NCI-H1694 treated with DMSO at 0.1 percent for 48 hours (cell line): ENCODE measurements around the gene OTOA.
"Not testable (repeated sequence)": the region's sequence is repeated elsewhere in the genome, so short reads cannot be mapped to it uniquely, and the experiment has no call there.

Source experiments
- DNase-seq: peaks from one replicate; lab custom pipeline; 2025; lab: John Stamatoyannopoulos, UW

OTOA gene

DNA sequence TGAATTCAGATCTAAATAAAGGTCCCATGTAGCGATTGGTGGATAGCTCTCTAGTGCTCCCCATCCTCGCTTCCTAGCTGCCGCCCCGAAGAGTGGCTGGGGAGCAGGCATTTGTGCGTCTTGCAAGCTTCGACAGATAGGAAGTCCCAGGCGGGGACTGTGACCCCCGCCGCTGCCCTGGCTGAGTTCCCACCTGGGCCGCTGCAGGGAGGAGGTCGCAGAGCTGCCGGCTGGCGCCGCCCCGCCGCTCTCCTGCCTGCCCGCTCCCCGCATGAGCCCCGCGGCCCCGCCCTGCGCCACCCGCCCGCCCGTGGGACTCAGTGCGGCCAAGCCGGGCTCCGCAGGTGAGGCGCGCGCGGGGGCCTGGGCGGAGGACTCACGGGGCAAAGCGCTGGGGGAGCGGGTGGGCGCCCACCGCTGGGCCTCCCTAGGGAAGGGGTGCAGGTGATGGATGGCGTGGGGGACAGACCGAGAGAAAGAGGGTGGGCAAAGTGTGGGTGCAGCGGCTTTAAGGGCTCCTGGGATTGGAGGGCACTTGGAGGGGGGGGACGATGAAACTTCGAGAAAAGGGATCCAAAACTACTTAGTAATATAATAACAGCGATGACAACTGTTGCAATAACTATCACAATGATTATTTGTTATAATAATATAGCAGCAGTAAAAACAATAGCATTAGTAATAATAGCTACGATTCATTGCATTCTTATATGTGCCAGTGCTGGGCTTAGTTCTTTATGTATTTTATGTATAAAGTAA lies at the start of gene OTOA:
Gene OTOA (plus strand): TSS at position 80 of the 759 bp plus-strand sequence. CDS start 14,547 bp downstream, outside the sequence.
- no peak for DNase-seq

DNA sequence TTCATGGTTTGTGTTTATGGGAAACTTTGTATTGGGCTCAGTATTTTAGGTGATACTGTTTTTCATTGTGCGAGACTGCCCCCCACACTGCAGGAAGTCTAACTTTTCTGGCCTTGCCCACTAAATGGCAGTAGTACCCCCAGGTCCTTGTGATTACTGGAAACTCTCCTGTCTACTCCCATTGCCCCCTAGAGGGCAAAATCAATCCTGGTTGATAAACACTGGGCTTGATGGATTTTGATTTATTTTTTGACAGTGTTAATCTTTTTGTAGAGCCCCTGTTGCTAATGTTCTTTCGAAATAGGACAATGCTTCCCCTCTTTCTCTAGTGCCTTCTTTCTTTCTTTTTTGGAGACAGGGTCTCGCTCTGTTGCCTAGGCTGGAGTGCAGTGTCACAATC lies 48.9 kb upstream of the OTOA start:
- no peak for DNase-seq

GRCh38 chr16:21617607-21618006 lies 46.2 kb upstream of the OTOA start:
- no peak for DNase-seq

DNA sequence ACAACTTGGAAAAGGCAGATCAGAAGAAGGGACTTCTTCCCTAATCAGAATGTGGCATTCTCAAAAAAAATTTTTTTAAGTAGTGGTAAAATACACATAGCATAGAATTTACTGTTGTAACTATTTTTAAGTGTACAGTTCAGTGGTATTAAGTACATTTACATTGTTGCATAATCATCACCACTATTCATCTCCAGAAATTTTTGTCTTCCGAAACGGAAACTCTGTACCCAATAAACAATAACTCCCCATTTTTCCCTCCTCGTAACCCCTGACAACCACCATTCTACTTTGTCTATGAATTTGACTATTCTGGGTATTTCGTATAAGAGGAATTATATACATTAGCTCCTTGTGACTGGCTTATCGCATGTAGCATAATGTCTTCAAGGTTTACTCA lies 45.5 kb upstream of the OTOA start:
- DNase-seq, result no peak

DNA sequence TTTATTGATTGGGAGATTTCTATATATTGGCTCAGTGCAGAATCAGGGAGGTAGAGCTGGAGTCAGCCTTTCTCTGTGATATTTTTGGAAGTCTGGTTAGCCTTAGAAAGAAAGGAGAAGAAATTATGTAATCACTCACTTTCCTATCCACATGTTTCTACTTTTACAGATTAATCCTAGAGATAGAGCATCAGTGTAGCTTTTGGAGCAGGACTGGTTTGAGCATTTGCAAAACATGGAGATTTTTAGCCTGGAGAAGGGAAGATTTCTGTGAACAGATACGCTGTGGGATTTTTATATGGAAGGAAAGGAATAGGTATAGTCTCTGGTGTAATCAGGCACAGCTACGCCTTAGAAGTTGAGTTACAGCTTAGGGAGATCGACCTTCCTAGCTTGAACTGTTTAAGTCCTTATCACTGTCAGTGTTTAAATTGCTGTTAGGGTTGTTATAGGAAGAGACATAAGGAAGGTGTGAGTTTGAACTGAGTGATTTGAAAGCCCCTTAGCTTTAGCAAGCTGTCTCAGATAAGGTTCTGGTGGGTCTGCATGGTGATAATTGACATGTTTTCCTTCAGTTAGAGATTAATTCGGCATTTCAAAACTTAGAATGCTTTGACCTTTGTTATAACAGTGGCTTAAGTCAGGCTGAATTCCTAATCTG lies 43.9 kb upstream of the OTOA start:
- no peak for DNase-seq

GRCh38 chr16:21620592-21620991 lies 43.2 kb upstream of the OTOA start:
- DNase-seq, result no peak

DNA sequence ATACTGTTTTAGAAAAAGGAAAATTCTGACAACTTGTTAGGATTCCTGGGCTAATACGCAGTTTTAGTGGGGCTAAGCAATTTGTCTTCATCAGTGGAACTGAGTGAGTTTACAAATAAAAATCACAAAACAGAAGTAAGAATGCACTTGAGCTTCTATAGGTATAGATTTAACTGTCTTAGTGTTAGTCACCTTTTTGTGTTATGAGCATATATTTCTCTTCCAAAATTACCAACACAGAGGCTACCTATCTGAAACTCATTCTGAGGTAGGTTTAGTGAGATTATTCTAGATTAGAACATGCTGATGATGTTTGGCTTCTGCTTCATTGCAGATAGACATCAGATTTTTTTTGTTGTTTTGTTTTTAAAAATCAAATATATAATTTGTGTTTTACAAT lies 41.2 kb upstream of the OTOA start:
- no peak for DNase-seq

DNA sequence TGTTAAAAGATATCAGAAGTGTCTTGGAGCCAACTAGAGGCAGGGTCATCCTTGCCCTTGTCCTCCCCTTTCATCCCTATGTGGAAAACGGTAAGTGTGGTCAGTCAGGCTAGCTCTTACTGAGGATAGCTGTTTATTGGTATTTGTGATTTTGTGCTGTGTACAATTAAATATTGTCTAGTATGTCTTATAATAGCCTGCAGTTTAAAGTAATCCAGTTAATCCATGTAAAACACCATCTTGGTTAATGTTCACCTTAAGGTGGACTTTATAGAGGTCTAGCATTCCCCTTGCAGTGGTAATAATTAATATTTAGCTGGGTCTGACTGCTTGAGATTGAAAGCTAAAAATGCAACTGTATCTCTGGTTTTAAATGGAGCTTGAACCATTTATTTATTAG lies 38.7 kb upstream of the OTOA start:
- DNase-seq, result no peak

DNA sequence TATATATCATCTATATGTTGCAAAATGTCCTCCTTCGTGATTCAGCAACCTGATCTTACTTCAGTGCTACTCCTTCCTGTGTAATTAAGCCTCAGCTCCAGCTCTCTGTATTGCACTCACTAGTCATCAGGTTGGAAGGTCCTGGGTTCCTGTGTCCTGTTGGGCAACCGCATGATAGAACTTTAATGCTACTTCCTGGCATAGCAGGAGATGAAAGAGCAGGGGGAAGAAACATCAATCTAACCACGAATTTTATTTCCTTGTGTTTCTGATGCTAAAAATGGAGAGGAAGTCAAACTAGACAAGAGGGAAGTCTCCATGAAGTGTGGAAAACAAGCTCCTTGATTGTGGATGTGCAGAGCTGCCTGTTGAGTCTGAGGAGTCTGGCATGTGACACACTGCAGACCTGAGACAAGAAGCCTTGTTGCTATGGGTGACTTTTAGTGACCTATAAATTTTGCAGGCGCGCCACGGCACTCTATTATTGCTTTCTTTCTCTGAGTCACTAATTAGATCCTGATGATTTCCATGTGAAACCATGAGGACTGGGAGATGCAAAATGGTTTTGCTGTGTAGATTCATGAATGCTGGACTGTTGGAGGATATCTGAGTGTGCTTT lies 37.0 kb upstream of the OTOA start:
- no peak for DNase-seq

- DNase-seq, result no peak
Measured at GRCh38 chr16:21628121-21628726, 35.5 kb upstream of the OTOA start.

GRCh38 chr16:21628772-21629171 lies 35.0 kb upstream of the OTOA start:
- DNase-seq, result no peak

DNA sequence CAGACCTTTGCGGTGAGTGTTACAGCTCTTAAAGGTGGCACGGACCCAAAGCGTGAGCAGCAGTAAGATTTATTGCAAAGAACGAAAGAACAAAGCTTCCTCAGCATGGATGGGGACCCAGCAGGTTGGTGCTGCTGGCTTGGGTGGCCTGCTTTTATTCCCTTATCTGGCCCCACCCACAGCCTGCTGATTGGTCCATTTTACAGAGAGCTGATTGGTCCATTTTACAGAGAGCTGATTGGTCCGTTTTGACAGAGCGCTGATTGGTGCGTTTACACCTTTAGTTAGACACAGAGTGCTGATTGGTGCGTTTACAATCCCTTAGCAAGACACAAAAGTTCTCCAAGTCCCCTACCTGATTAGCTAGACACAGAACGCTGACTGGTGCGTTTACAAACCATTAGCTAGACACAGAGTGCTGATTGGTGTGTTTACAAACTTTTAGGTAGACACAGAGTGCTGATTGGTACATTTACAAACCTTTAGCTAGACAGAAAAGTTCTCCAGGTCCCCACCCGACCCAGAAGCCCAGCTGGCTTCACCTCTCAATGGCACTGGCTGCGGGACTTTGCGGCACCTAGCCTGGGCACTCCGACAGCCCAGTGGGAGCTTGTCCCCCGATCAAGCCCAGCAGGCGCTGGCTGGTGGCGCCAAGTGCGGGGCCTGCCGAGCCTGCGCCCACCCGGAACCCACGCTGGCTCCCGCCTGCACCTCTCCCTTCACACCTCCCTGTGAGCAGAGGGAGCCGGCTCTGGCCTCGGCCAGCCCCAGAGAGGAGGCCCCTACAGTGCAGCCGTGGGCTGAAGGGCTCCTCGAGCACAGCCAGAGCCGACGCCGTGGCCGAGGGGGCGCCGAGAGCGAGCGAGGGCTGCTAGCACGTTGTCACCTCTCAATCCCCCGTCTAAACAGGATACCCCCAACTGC lies 33.9 kb upstream of the OTOA start:
- not testable (repeated sequence) for DNase-seq

- DNase-seq, result not testable (repeated sequence)
Measured at GRCh38 chr16:21630866-21631265, 32.9 kb upstream of the OTOA start.

- DNase-seq, result not testable (repeated sequence)
Measured at GRCh38 chr16:21631376-21631775, 32.4 kb upstream of the OTOA start.

DNA sequence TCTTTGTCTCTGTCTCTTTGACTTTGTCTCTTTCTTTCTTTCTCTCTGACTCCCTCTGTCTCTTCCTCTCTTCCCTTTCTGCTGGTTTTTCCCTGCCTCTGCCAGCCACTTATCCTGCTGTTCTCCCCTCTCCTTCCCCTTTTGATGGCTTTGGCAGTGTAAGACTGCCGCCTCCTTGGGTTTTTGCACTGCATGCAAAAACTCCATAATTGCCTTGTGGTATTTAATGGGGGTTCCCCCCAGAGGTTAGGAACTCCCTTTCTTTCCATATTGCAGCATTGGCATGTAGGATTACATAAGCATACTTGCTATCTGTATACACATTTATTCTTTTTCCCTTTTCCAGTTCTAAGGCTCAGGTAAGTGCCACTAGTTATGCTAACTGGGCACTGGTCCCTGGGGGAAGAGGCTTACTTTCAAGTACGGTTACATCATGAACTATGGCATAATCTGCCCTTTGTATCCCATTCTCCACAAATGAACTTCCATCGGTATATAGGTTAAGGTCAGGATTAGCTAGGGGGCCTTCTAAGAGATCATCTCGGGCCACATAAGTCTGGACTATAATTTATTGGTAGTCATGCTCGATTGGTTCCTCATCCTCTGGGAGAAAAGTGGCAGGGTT lies 31.7 kb upstream of the OTOA start:
- not testable (repeated sequence) for DNase-seq

DNA sequence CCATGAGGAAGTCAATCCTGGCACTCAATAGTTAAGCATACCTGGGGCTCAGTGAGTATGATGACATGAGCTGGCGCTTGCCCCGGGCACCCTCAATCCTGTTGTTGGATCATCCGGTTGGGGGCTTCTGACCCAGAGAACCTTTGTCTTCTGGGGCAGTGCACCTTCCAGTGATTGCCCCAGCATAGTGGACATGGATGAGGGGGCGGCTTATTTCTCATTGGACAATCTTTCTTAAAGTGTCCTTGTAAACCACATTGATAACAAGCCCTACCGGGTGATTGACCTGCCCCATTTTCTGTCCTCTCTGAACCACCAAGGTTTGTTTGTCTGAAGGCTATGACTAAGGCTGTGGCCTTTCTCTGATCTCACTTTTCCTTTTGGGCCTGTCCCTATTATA lies 29.6 kb upstream of the OTOA start:
- no peak for DNase-seq

DNA sequence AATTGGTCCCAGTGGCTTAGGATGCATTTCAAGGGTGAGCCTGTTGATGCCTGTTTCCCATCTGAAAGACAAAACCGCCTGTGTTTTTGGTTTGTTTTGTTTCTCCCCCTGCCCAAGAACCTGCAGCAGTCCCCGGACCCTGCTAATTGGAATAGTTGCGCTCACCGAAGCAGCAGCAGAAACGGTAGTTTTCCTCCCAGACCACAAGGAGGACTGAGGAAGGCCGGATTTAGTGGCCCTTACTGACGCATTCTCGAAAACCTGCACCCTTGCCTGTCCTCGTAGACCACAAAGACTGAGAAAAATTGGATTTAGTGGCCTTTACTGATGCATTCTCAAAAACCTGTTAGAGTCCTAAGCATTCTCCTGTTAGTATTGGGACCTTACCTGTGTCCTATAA lies 28.1 kb upstream of the OTOA start:
- not testable (repeated sequence) for DNase-seq

- no peak for DNase-seq
Measured at GRCh38 chr16:21637032-21637968, 26.5 kb upstream of the OTOA start.

DNA sequence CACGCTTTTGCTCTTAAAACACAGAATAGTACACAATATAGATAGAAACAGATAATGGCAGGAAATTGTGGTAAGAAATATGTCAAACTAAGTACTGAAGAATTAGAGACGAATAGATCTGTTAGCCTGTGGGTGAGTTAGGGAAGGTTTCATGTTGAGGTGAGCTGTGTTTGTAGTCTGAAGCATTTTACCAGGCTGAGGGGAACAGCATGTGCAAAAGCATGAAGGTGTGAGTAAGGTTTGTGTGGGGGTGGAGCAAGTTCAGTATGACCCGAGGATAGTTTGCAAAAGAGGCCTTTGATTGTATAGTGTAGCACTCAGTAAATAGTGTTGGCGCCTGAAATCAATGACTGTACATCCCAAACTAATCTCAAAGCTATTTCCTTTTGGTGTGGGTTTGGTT lies 25.2 kb upstream of the OTOA start:
- DNase-seq, result no peak

DNA sequence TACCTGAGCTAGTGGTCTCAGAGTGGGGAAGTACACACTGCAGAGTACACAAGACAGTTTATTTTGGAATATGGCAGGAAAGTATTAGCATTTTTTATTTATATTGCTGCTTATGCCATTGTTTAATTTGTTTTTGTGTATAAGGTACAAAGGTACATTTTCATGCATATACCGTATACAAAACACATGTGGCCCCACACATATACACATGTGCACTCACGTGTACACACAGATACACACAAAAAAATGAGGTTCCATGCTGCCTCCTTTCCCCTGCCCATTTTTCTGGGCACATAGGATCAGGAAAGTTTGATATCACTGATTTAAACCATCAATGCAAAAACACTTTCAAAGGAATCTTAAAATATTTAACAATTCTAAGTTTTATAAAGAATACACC lies 24.3 kb upstream of the OTOA start:
- DNase-seq, result no peak
